Astrocyte (in vitro differentiated cells and primary cell): ENCODE results near the gene BAZ1A. TPM values are rescaled to one million over a fixed set of nuclear protein-coding genes. Genes with fewer than 3 reads are reported as not detected.

Source experiments
- DNase-seq: peaks from one replicate; pipeline ENCODE4 v3.0.0-alpha.2; 2010; ENCODE audit warnings: low read depth
- FAIRE-seq: peaks from 2 replicates; lab custom pipeline; 2011; peaks lifted over from hg19 to GRCh38; lab: Jason Lieb, UNC
- H2AFZ ChIP-seq: 2 replicates; pipeline ENCODE4 v1.6.0; 2012; ENCODE audit warnings: low read depth, low read length, inconsistent platforms
- H3K27ac ChIP-seq: 2 replicates; pipeline ENCODE4 v1.5.1; 2011; ENCODE audit warnings: low read depth, low read length, inconsistent platforms
- H3K27me3 ChIP-seq: 2 replicates; pipeline ENCODE4 v1.6.0; 2011; ENCODE audit warnings: low read length, inconsistent platforms; ENCODE audit not compliant: insufficient read depth
- H3K36me3 ChIP-seq: 2 replicates; pipeline ENCODE4 v1.5.1; 2011; ENCODE audit warnings: low read length, inconsistent platforms; ENCODE audit not compliant: insufficient read depth
- H3K4me1 ChIP-seq: 2 replicates; pipeline ENCODE4 v1.5.1; 2011; ENCODE audit warnings: low read length, inconsistent platforms; ENCODE audit not compliant: insufficient read depth
- H3K4me2 ChIP-seq: 2 replicates; pipeline ENCODE4 v1.6.0; 2012; ENCODE audit warnings: low read length, inconsistent platforms
- H3K4me3 ChIP-seq: 2 replicates; pipeline ENCODE4 v1.5.1; 2011; ENCODE audit warnings: low read depth, mild to moderate bottlenecking, low read length, inconsistent platforms; ENCODE audit not compliant: insufficient read depth
- H3K79me2 ChIP-seq: 2 replicates; pipeline ENCODE4 v1.6.0; 2012; ENCODE audit warnings: mild to moderate bottlenecking, low read length, inconsistent platforms; ENCODE audit not compliant: insufficient read depth
- H3K9ac ChIP-seq: 2 replicates; pipeline ENCODE4 v1.6.0; 2012; ENCODE audit warnings: mild to moderate bottlenecking, low read length, inconsistent platforms
- H3K9me3 ChIP-seq: 2 replicates; pipeline ENCODE4 v1.5.1; 2012; ENCODE audit warnings: low read depth, mild to moderate bottlenecking, low read length, inconsistent platforms; ENCODE audit not compliant: insufficient read depth
- H4K20me1 ChIP-seq: 2 replicates; pipeline ENCODE4 v1.6.0; 2012; ENCODE audit warnings: low read length, inconsistent platforms; ENCODE audit not compliant: insufficient read depth
- H3K27ac Mint-ChIP-seq: one replicate; pipeline ENCODE4 v1.8.0; 2021; ENCODE audit warnings: mild to moderate bottlenecking, mixed read lengths; ENCODE audit not compliant: unreplicated experiment
- H3K27me3 Mint-ChIP-seq: one replicate; pipeline ENCODE4 v1.8.0; 2021; ENCODE audit warnings: low read depth, mixed read lengths; ENCODE audit not compliant: unreplicated experiment
- H3K36me3 Mint-ChIP-seq: one replicate; pipeline ENCODE4 v1.8.0; 2021; ENCODE audit warnings: low read depth, mixed read lengths; ENCODE audit not compliant: unreplicated experiment
- H3K4me1 Mint-ChIP-seq: one replicate; pipeline ENCODE4 v1.8.0; 2021; ENCODE audit warnings: low read depth, mixed read lengths; ENCODE audit not compliant: unreplicated experiment
- H3K4me3 Mint-ChIP-seq: one replicate; pipeline ENCODE4 v1.8.0; 2021; ENCODE audit warnings: mild to moderate bottlenecking, moderate library complexity, mixed read lengths; ENCODE audit not compliant: unreplicated experiment
- H3K9me3 Mint-ChIP-seq: one replicate; pipeline ENCODE4 v1.8.0; 2021; ENCODE audit warnings: mild to moderate bottlenecking, mixed read lengths; ENCODE audit not compliant: unreplicated experiment
- CTCF ChIP-seq: IDR thresholded peaks from 2 replicates; pipeline ENCODE4 v1.5.1; 2011; ENCODE audit warnings: low read depth, mild to moderate bottlenecking, inconsistent platforms, low read length, moderate library complexity; ENCODE audit not compliant: insufficient read depth
- EZH2 ChIP-seq: IDR thresholded peaks from 2 replicates; pipeline ENCODE4 v1.6.1; 2012; ENCODE audit warnings: mild to moderate bottlenecking, low read length, inconsistent platforms; ENCODE audit not compliant: insufficient read depth
- total RNA-seq: library from RNA; stranded (reverse); gene quantifications from 2 replicates; pipeline ENCODE4 v1.2.1, GENCODE V29; 2021

Gene BAZ1A
- total RNA-seq, 1 donor from 2014 or later = 36.9 TPM

- peaks cover 33% of the 10 kb centered on the region for H3K36me3 Mint-ChIP-seq
- no peak overlapping the region for H3K4me3 Mint-ChIP-seq
- H3K79me2 ChIP-seq = no peaks in the 10 kb centered on the region
- no peak overlapping the region for H3K4me2 ChIP-seq
- H3K27me3 Mint-ChIP-seq = no peaks in the 10 kb centered on the region
- no peaks in the 10 kb centered on the region for H3K9me3 ChIP-seq
- TF ChIP-seq EZH2 (no peak), CTCF (no peak)
- H3K9me3 Mint-ChIP-seq = peaks cover 9% of the 10 kb centered on the region
- H3K36me3 ChIP-seq = peaks cover 31% of the 10 kb centered on the region
- H3K27ac ChIP-seq = no peak overlapping the region
- H3K27me3 ChIP-seq = no peaks in the 10 kb centered on the region
- no peak overlapping the region for H2AFZ ChIP-seq
- no peak overlapping the region for H3K27ac Mint-ChIP-seq
- no peaks in the 10 kb centered on the region for H3K4me1 Mint-ChIP-seq
- no peak for FAIRE-seq
- no peak overlapping the region for H3K4me3 ChIP-seq
- DNase-seq = no peak
- H3K4me1 ChIP-seq = no peaks in the 10 kb centered on the region
- H3K9ac ChIP-seq = no peak overlapping the region
- H4K20me1 ChIP-seq = no peaks in the 10 kb centered on the region
Observed at GRCh38 chr14:34797747-34798583, 77.2 kb downstream of the BAZ1A start.

- FAIRE-seq (no peak), DNase-seq (no peak)
- Histone ChIP-seq H3K36me3 (peaks cover 26% of the 10 kb centered on the region), H3K4me3 (no peak overlapping the region), H2AFZ (no peak overlapping the region), H3K9ac (no peak overlapping the region), H3K79me2 (no peaks in the 10 kb centered on the region), H3K4me2 (no peak overlapping the region), H3K27me3 (no peaks in the 10 kb centered on the region), H3K4me1 (no peaks in the 10 kb centered on the region), H3K27ac (no peak overlapping the region), H3K9me3 (no peaks in the 10 kb centered on the region), H4K20me1 (no peaks in the 10 kb centered on the region)
- no peaks in the 10 kb centered on the region for H3K27me3 Mint-ChIP-seq
- peaks cover 28% of the 10 kb centered on the region for H3K36me3 Mint-ChIP-seq
- H3K27ac Mint-ChIP-seq = no peak overlapping the region
- H3K4me1 Mint-ChIP-seq = no peaks in the 10 kb centered on the region
- H3K9me3 Mint-ChIP-seq = peaks cover 6% of the 10 kb centered on the region
- no peak for TF ChIP-seq EZH2
- TF ChIP-seq CTCF = no peak
- no peak overlapping the region for H3K4me3 Mint-ChIP-seq
Observed at GRCh38 chr14:34796902-34797301, 78.3 kb downstream of the BAZ1A start.

- H3K9me3 ChIP-seq = no peaks in the 10 kb centered on the region
- no peaks in the 10 kb centered on the region for H3K4me1 ChIP-seq
- H3K36me3 ChIP-seq = peaks cover 20% of the 10 kb centered on the region
- Mint-ChIP-seq H3K27me3 (no peaks in the 10 kb centered on the region), H3K4me1 (no peaks in the 10 kb centered on the region), H3K9me3 (peaks cover 6% of the 10 kb centered on the region), H3K27ac (no peak overlapping the region), H3K4me3 (no peak overlapping the region), H3K36me3 (peaks cover 21% of the 10 kb centered on the region)
- no peaks in the 10 kb centered on the region for H3K27me3 ChIP-seq
- DNase-seq (no peak), FAIRE-seq (peak; percentile 26)
- H4K20me1 ChIP-seq = no peaks in the 10 kb centered on the region
- H3K9ac ChIP-seq = no peak overlapping the region
- TF ChIP-seq CTCF (no peak), EZH2 (no peak)
- H3K79me2 ChIP-seq = no peaks in the 10 kb centered on the region
- no peak overlapping the region for H3K4me3 ChIP-seq
- no peak overlapping the region for H3K4me2 ChIP-seq
- no peak overlapping the region for H3K27ac ChIP-seq
- H2AFZ ChIP-seq = no peak overlapping the region
Observed at GRCh38 chr14:34794941-34795340, 80.2 kb downstream of the BAZ1A start.
